K562 (cell line): ENCODE results near the gene CDKN2AIP. TPM values are rescaled to one million over a fixed set of nuclear protein-coding genes. Genes with fewer than 3 reads are reported as not detected.

Source experiments
- ARNT ChIP-seq, 2 experiments: fragments of 450-650 bp; IDR thresholded peaks; 2 replicates each; pipeline ENCODE4 v1.6.1; 2016; ENCODE audit warnings: mild to moderate bottlenecking in 1 of 2
- CBX8 ChIP-seq: fragments of 200-600 bp; sonication (generic); IDR thresholded peaks from 2 replicates; pipeline ENCODE4 v1.6.1; 2012; ENCODE audit warnings: borderline replicate concordance, mixed run types, low read depth, mild to moderate bottlenecking, moderate library complexity, mixed read lengths, low read length, control low read depth, inconsistent platforms; ENCODE audit not compliant: poor library complexity, severe bottlenecking; ENCODE audit errors: extremely low read depth
- FOXJ2 ChIP-seq: fragments of 200-800 bp; sonication (Bioruptor generic); IDR thresholded peaks from 2 replicates; pipeline ENCODE4 v1.6.1; 2016; ENCODE audit warnings: missing genetic modification characterization, missing compliant biosample characterization
- LARP7 ChIP-seq: fragments of 450-650 bp; IDR thresholded peaks from 2 replicates; pipeline ENCODE4 v1.6.1; 2016
- MAFK ChIP-seq: IDR thresholded peaks from 2 replicates; pipeline ENCODE4 v1.6.1; 2011; ENCODE audit warnings: low read length, improper control_type of control experiment
- NRF1 ChIP-seq, 2 experiments: fragments of 450-650 bp; IDR thresholded peaks in 1 of 2; conservative IDR thresholded peaks in 1 of 2; 2 replicates each; pipeline ENCODE4 v1.6.1; 2014; ENCODE audit warnings: mild to moderate bottlenecking in 2 of 2
- RBM34 ChIP-seq: fragments of 200-400 bp; formaldehyde crosslinking; IDR thresholded peaks from 2 replicates; pipeline ENCODE4 v1.6.1; 2018; ENCODE audit warnings: low read length, borderline replicate concordance; ENCODE audit not compliant: insufficient read depth
- SMARCE1 ChIP-seq: fragments of 450-650 bp; IDR thresholded peaks from 2 replicates; pipeline ENCODE4 v1.7.1; 2016; ENCODE audit warnings: mild to moderate bottlenecking
- TAF15 ChIP-seq: fragments of 200-400 bp; formaldehyde crosslinking; IDR thresholded peaks from 2 replicates; pipeline ENCODE4 v1.6.1; 2017; ENCODE audit warnings: mild to moderate bottlenecking, low read depth, low read length, moderate library complexity
- TBP ChIP-seq: optimal IDR thresholded peaks from 2 replicates; pipeline ENCODE3; 2011; ENCODE audit warnings: low read depth, low read length, improper control_type of control experiment
- ZNF146 ChIP-seq: IDR thresholded peaks from one replicate; pipeline ENCODE4 v1.6.1; 2018; ENCODE audit warnings: missing compliant biosample characterization; ENCODE audit not compliant: unreplicated experiment
- ZNF75A ChIP-seq: fragments of 450-650 bp; formaldehyde crosslinking; IDR thresholded peaks from 2 replicates; pipeline ENCODE4 v1.4.0; 2020; ENCODE audit warnings: mild to moderate bottlenecking
- ZNF830 ChIP-seq: fragments of 250-450 bp; sonication (Bioruptor Pico); IDR thresholded peaks from 2 replicates; pipeline ENCODE4 v1.5.0; 2021; ENCODE audit warnings: mild to moderate bottlenecking
- polyA plus RNA-seq, 8 experiments: library from polyadenylated mRNA; depleted of rRNA in 4 of 8; stranded (reverse) in 5 of 8; unstranded in 3 of 8; fragments of >200 nt; fragmentation: Nextera tagmentation in 2 of 8; fragmentation: Illumina TruSeq in 1 of 8; extraction: Ambion mirVana in 2 of 8; extraction: Trizol in 1 of 8; gene quantifications; 2 replicates each; pipeline versions ENCODE4 v1.2.1 to v1.2.3, GENCODE V29; 2011 to 2014; ENCODE audit warnings: inconsistent platforms in 1 of 8, missing spikeins in 1 of 8
- total RNA-seq, 7 experiments: library from RNA; depleted of rRNA in 6 of 7; stranded (reverse); fragments of >200 nt in 6 of 7; fragmentation: Illumina TruSeq in 2 of 7; extraction: Trizol in 2 of 7; gene quantifications; 2 replicates each; pipeline versions ENCODE4 v1.2.1 to v1.2.3, GENCODE V29; 2011 to 2021; ENCODE audit warnings: low replicate concordance in 1 of 7
- TF ChIP-seq, protein P1 (sequence below), 2 experiments: fragments of 250-450 bp in 1 of 2; fragments of 450-650 bp in 1 of 2; sonication (Bioruptor Pico) in 1 of 2; IDR thresholded peaks; 2 replicates each; pipeline versions ENCODE4 v1.6.1 to v1.8.0; 2016 to 2021; ENCODE audit warnings: mild to moderate bottlenecking in 2 of 2, moderate library complexity in 2 of 2, missing compliant biosample characterization in 1 of 2, missing genetic modification characterization in 1 of 2
- TF ChIP-seq, protein P2 (sequence below): sonication (generic); formaldehyde crosslinking; IDR thresholded peaks from 2 replicates; pipeline ENCODE4 v1.8.1; 2022; ENCODE audit warnings: missing genetic modification reagents
- TF ChIP-seq, protein P3 (sequence below): fragments of 450-650 bp; formaldehyde crosslinking; IDR thresholded peaks from 2 replicates; pipeline ENCODE4 v1.4.0; 2020; ENCODE audit warnings: mild to moderate bottlenecking, mixed read lengths
- TF ChIP-seq, protein P4 (sequence below): fragments of 450-650 bp; IDR thresholded peaks from 2 replicates; pipeline ENCODE4 v1.6.1; 2018; ENCODE audit not compliant: partially characterized antibody
- TF ChIP-seq, protein P5 (sequence below): fragments of 450-650 bp; formaldehyde crosslinking; IDR thresholded peaks from 2 replicates; pipeline ENCODE4 v1.4.0; 2020; ENCODE audit warnings: mild to moderate bottlenecking, moderate library complexity

The CDKN2AIP gene
- total and polyA plus RNA-seq, 9 of the 15 experiments (the other 6 are each of a cell fraction or from before 2014, with no cell fraction given) = 5.9 to 22.0 (median 19.7) TPM

DNA sequence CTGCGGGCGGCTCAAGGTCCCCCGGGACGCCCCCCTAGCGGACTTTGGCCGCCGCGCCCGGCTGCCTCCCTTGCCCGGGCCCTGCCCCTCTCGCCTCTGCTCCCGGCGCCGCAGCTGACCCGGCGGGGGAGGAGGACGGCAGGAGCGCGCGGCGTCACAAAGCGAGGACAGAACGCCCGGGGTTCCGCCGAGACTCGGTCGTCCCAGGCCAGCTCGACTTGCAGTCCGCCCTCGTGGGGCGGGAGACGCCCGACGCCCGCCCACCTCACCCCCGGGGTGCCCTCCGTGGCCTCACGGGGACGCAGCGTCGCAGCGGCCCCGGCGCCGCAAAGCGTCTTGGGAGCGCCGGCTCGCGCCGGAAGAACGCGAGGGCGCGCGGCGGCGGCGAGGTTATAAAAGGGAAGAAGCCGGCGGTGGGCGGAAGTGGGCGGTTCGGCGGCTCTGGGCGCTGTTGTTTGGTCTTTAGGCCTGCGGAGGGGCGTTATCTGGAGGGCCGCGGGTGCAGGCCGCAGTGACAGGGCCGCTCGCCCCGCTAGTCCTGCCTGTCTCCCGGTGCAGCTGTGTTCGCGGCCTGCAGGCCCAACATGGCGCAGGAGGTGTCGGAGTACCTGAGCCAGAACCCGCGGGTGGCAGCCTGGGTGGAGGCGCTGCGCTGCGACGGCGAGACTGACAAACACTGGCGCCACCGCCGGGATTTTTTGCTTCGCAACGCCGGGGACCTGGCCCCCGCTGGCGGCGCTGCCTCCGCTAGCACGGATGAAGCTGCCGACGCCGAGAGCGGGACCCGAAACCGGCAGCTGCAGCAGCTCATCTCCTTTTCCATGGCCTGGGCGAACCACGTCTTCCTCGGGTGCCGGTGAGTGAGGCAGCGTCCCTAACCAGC, at the start of gene CDKN2AIP (continued):
- no peak for TF ChIP-seq TAF15
- TF ChIP-seq SMARCE1 = 0 out of 2 replicates have a peak, but pooled peaks have one; percentile 17
- TF ChIP-seq ZNF830 (CRISPR knock-in tag) = no peak
- TF ChIP-seq, protein P1, sequence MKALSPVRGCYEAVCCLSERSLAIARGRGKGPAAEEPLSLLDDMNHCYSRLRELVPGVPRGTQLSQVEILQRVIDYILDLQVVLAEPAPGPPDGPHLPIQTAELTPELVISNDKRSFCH (CRISPR knock-in tag; IDR thresholded peaks at IDR 0.05) = no peak
- TF ChIP-seq, protein P1 (tag; IDR thresholded peaks at IDR 0.05) = no peak
- TF ChIP-seq NRF1 (conservative IDR thresholded peaks at IDR 0.05 in 1 of 2, IDR thresholded peaks at IDR 0.05 in 1 of 2) = peak; percentile 82 to 84
- TF ChIP-seq TBP = peak; percentile 97
- no peak for TF ChIP-seq FOXJ2 (tag)
- no peak for TF ChIP-seq ARNT (IDR thresholded peaks at IDR 0.05)
- TF ChIP-seq, protein P2, sequence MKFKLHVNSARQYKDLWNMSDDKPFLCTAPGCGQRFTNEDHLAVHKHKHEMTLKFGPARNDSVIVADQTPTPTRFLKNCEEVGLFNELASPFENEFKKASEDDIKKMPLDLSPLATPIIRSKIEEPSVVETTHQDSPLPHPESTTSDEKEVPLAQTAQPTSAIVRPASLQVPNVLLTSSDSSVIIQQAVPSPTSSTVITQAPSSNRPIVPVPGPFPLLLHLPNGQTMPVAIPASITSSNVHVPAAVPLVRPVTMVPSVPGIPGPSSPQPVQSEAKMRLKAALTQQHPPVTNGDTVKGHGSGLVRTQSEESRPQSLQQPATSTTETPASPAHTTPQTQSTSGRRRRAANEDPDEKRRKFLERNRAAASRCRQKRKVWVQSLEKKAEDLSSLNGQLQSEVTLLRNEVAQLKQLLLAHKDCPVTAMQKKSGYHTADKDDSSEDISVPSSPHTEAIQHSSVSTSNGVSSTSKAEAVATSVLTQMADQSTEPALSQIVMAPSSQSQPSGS (CRISPR knock-in tag) = no peak
- no peak for TF ChIP-seq CBX8
- TF ChIP-seq, protein P3, sequence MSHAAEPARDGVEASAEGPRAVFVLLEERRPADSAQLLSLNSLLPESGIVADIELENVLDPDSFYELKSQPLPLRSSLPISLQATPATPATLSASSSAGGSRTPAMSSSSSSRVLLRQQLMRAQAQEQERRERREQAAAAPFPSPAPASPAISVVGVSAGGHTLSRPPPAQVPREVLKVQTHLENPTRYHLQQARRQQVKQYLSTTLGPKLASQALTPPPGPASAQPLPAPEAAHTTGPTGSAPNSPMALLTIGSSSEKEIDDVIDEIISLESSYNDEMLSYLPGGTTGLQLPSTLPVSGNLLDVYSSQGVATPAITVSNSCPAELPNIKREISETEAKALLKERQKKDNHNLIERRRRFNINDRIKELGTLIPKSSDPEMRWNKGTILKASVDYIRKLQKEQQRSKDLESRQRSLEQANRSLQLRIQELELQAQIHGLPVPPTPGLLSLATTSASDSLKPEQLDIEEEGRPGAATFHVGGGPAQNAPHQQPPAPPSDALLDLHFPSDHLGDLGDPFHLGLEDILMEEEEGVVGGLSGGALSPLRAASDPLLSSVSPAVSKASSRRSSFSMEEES = no peak
- no peak for TF ChIP-seq RBM34
- TF ChIP-seq ZNF75A = no peak
- TF ChIP-seq LARP7 = no peak
- TF ChIP-seq, protein P4, sequence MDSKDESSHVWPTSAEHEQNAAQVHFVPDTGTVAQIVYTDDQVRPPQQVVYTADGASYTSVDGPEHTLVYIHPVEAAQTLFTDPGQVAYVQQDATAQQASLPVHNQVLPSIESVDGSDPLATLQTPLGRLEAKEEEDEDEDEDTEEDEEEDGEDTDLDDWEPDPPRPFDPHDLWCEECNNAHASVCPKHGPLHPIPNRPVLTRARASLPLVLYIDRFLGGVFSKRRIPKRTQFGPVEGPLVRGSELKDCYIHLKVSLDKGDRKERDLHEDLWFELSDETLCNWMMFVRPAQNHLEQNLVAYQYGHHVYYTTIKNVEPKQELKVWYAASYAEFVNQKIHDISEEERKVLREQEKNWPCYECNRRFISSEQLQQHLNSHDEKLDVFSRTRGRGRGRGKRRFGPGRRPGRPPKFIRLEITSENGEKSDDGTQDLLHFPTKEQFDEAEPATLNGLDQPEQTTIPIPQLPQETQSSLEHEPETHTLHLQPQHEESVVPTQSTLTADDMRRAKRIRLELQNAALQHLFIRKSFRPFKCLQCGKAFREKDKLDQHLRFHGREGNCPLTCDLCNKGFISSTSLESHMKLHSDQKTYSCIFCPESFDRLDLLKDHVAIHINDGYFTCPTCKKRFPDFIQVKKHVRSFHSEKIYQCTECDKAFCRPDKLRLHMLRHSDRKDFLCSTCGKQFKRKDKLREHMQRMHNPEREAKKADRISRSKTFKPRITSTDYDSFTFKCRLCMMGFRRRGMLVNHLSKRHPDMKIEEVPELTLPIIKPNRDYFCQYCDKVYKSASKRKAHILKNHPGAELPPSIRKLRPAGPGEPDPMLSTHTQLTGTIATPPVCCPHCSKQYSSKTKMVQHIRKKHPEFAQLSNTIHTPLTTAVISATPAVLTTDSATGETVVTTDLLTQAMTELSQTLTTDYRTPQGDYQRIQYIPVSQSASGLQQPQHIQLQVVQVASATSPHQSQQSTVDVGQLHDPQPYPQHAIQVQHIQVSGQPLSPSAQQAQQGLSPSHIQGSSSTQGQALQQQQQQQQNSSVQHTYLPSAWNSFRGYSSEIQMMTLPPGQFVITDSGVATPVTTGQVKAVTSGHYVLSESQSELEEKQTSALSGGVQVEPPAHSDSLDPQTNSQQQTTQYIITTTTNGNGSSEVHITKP = peak; percentile 15
- no peak for TF ChIP-seq MAFK
- TF ChIP-seq ZNF146 = peak; percentile 8
- TF ChIP-seq, protein P5, sequence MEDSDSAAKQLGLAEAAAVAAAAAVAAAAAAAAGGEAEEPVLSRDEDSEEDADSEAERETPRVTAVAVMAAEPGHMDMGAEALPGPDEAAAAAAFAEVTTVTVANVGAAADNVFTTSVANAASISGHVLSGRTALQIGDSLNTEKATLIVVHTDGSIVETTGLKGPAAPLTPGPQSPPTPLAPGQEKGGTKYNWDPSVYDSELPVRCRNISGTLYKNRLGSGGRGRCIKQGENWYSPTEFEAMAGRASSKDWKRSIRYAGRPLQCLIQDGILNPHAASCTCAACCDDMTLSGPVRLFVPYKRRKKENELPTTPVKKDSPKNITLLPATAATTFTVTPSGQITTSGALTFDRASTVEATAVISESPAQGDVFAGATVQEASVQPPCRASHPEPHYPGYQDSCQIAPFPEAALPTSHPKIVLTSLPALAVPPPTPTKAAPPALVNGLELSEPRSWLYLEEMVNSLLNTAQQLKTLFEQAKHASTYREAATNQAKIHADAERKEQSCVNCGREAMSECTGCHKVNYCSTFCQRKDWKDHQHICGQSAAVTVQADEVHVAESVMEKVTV (CRISPR knock-in tag) = no peak
